NCI-H2196 (cell line): ENCODE data around the gene IP6K2.

Experiments
- DNase-seq: peaks from one replicate; lab custom pipeline; 2025; ENCODE audit not compliant: unreplicated experiment; lab: John Stamatoyannopoulos, UW

The IP6K2 gene

DNA sequence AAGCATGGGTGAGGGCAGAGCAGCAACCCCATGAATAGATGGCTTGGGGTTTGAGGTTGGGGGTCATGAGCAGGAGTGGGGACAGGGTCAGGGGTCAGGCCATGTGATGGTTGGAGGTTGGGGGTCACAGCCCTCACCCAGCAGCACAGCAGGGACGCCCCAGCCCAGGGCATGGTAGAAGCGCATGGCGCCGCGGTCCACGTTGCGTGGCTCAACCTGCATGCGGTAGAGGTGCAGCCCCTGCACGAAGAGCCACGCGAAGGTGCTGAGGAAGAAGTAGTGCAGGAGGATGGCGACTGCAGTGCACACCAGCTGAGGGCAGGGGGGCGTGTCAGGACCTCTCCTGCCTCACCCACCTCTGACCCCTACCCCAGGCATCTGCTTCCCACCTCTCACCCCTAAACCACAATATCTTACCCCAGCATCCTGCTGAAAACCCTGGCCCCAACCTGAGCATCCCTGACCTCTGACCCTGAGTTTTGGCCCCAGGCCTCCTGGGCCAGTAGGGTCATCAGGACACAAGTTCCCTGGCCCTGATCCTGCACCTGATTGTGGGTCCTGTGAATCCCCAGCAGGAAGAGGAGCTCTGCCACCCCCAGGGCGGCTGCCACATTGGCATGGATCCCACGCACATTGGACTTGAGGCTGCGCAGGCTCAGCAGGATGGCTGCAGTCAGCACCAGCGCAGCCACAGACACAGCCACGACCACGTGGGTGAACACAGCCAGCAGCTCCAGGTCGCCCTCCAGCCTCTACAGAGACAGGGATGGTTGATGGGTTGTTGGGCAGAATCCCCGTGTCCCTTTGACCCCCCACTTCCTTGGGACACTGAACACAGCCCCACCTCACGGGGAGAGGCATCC, 71.9 kb downstream of the IP6K2 start:
- no peak for DNase-seq

DNA sequence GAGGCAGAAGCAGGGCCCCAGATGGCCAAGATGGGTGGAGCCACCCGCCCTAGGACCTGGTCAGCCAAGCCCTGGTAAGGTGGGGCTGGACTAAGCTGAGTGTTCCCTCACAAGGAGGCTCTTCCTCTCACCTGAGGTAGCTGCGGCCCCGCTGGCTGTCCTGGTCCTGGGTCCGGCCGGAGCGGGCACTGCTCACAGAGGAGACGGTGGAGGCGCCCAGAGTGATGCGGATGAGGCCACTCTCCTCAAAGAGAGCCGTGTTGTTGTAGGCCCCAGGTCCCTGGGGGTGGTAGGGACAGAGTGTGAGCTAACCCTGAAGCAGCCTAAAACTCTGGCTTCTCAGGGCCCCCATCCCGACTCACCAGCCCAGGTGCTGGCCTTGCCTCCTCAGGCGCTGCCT, 74.4 kb downstream of the IP6K2 start:
- no peak for DNase-seq

DNA sequence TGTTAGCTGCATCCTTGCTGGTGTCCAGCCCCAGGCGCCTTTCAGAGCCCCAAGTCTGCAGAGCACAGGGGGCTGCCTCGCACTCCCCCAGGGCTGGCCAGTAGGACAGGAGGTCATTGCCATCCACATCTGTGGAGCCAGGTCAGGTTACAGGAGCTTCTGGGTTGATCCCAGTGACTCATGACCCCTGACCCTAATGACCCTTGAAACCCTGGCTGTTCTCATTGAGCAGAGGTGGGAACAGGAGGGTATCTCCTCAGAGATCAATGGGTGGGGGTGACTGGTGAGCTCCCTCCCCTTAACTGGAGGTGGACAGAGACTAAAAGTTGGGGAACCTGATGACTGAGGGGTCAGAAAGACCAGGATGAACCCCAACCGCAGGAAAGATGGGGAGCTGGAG, 75.6 kb downstream of the IP6K2 start:
- DNase-seq, result no peak

DNA sequence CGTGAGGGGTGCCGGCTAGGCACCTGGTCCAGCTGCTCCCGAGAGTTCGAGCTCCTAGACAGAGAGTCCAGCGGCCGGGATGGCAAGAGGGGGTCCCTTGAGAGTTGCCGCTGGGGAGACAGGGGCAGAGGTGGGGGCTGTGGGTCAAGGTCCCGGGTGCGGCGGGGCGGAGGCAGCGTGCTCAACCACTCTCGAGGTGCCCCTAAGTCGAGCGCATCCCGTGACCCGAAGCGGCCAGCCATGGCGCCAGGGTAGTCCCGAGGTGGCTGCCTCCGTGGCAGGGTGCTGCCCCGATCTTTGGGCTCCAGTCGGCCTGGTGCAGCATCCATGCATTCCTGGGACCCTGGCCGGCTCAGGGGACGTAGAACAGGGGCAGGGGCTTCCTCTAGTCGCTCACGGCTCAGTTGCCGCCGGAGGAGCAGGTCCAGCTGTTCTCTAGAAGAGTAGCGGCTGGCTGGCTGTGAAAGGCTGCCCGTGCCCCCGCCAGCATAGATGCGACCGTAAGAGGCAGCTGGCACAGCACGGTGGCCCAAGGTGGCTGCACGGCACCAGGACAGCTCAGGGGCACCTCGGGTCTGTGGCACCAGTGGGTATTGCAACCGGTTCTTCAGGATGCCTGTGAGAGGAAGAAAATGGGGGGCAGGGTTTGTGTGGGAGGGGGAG, 76.9 kb downstream of the IP6K2 start:
- DNase-seq, result no peak
